GM18508 (cell line): ENCODE results near the gene TRIM37.
"Not testable (repeated sequence)": the region's sequence is repeated elsewhere in the genome, so short reads cannot be mapped to it uniquely, and the experiment has no call there.

Source experiments
- ATAC-seq: cut with Tn5 transposase; IDR thresholded peaks from one replicate; pipeline ENCODE4 v1.9.1; 2021; ENCODE audit warnings: moderate number of reproducible peaks; ENCODE audit not compliant: insufficient read depth, unreplicated experiment

TRIM37 gene

DNA sequence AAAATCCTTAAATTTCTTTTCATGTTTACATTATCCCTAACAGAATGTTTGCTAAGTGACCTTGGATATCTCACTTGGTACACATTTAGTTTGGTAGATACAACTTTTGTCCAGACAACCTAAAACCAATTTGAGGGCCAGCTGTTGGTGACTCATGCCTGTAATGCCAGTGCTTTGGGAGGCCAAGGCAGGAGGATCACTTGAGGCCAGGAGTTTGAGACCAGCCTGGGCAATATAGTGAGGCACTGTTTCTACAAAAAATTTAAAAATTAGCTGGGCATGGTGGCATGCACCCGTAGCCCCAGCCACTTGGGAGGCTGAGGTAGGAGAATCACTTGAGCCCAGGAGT lies 149.0 kb downstream of the TRIM37 start:
- not testable (repeated sequence) for ATAC-seq

DNA sequence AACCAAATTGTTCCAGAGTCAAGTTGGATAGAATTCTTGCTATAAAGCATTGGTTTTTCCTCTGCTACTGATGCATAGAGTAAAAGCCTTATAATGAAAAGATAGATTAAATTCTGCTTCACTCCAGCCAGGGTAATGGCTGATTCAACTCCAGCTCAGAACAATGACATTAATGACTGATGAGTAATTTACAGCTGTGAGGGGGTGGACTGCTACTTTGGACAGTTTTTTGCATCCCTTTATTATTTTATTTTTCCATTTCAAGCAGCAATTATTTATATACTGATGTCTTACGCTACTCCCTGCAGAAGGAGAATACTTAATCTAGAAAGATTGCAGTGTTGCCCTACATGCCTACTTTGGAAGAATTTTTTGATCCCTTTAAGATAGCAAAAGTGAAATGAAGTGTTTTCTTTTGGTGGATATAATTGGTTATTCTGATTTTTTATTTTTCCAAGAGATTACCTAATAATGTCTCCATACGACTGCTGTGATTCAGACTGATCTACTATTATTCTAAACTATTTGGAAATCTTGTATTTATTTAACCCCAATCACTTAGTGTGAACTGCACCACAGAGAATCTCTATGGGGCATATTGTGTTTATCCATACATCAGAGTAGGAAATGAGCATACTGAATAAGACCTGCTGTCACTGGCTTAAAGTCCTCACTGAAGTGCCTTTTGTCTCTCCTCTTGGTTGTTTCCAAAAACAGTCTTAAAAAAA lies 149.5 kb downstream of the TRIM37 start:
- ATAC-seq = no peak

DNA sequence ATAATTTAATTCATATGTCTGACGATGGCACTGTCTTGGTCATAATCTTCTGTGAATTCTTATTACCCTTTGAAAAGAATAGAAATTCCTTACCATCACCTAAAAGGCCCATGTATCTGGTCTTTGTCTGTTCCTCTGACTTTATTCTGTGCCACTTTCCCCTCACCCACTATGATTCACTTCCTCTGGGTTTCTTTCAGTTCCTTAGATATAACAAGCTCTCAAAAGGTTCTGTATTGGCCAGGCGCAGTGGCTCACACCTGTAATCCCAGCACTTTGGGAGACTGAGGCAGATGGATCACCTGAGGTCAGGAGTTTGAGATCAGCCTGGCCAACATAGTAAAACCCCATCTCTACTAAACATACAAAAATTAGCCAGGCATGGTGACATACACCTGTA lies 152.3 kb downstream of the TRIM37 start:
- ATAC-seq = not testable (repeated sequence)

DNA sequence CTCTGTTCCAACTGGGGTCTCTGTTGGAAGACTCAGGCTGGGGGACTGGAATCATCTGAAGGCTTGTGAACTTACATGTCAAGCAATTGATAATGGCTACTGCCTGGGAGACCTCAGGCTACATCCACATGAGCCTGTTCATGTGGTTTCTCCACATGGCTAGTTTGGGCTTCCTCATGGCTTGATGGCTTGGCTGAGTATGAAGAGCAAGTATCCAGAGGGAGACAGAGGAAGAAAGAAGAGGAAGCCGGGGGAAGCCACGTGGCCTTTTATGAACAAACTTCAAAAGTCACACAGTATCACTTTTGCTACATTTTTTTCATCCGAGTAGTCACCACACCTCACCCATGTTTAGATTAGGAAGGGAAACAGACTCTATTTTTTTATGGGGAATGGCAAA lies 158.9 kb downstream of the TRIM37 start:
- no peak for ATAC-seq

DNA sequence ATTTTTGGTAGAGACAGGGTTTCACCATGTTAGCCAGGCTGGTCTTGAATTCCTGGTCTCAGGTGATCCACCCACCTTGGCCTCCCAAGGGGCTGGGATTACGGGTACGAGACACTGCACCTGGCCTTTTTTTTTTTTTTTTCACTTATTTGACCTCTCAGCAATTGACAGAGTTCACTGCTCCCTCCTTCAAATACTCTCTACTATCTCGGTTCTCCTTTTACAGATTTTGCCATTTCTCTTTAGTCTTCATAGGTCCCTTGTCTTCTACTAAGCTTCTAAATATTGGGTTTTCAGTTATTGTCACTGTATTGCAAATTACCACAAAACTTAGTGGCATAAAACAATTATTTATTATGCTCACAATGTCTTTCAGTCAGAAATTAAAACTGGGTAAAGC lies 159.3 kb downstream of the TRIM37 start:
- no peak for ATAC-seq

DNA sequence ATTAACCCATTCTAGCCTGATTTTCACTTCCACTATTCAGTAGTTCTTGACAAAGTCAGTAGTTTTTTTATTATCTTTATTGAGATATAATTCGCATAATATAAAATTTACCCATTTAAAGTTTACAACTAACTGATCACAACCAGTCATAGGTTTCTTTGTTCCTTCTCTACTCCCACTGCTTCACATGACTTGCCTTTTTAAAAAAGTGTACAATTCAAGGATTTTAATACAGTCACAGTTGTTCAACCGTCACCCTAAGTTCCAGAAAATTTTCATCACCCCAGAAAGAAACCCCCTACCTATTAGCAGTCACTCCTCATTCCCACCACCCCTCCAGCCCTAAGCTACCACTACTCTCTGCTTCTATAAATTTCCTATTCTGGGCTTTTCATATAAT lies 162.5 kb downstream of the TRIM37 start:
- no peak for ATAC-seq

DNA sequence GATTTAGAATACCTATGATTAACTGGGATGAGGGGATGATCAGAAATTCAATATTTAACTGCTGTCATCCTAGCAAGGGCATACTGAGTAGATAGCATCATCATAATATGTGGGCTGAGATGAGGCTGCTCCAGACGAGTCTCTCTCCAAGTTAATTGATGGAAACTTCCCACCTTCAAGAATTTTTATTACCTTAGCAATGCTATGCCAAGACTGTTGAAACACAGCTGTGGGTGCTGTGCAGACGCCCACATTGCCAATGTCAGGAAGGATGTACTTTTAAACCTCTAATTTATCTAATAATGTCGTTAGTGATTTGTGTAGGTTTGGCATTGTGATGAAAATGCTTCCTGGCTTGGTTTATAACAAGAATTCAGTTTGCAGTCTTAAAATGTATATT lies 170.4 kb downstream of the TRIM37 start:
- no peak for ATAC-seq

DNA sequence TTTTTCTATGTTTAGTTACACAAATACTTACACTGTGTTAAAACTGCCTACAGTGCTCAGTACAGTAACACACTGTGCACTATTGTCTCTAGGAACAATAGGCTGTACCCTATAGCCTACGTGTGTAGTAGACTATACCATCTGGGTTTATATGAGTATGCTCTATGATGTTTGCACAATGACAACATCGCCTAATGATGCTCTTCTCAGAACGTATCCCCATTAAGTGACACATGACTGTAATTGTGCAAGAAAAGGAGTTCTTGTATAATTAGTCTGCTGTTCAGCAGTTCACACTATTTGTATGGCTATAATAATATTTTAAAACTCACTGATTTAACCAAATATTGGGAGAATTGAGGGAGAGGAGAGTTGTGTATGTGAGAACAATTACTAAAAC lies 173.7 kb downstream of the TRIM37 start:
- ATAC-seq = no peak
